Measurements from ENCODE around the gene FBXL14.
"Not testable (repeated sequence)": the region's sequence is repeated elsewhere in the genome, so short reads cannot be mapped to it uniquely, and the experiment has no call there.

FBXL14 gene

GRCh38 chr12:1619159-1619558, 24.8 kb upstream of the FBXL14 start:
- DNase-seq: no peak

- DNase-seq: no peak
Measured at GRCh38 chr12:1618489-1618888, 24.1 kb upstream of the FBXL14 start.

GRCh38 chr12:1616233-1617066, 22.1 kb upstream of the FBXL14 start:
- no peak for DNase-seq

DNA sequence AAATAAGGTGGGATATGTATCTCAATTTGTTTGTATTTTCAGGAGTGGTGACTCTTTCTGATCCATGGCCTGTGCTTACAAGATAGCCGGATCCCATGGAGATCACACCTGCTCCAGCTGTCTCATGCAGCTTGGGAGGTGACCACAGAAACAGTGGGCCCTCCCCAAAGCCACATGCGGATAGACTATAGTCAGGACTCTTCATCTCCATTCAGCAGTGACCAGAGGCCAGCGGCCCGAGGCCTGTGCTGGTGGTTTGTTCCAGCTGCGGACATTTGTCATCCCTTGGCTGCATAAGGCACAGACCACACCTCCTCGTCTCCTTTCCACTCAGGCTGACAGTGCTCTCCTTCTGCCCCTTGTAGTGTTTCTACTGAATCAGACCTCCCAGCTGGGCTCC, 20.0 kb upstream of the FBXL14 start:
- DNase-seq: no peak

DNA sequence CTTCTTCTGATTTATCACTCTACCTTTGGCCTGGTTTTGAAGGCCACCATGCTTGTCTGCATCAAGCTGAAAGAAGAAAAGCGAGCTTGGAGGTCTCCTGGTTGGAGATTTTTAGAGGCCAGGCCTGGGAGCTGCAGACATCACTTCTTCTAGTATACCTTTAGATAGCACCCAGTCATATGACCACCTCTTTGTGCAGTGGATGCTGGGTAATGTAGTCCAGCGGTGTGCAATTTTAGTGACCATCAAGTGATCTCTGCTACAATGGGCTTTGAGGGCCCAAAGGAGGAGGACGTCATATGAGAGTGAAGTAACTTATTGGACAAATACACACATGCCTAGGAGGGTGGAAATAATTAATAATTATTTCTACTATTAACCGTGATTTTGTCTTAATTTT, 19.5 kb upstream of the FBXL14 start:
- no peak for DNase-seq

- DNase-seq: no peak
Measured at GRCh38 chr12:1611803-1612572, 17.6 kb upstream of the FBXL14 start.

DNA sequence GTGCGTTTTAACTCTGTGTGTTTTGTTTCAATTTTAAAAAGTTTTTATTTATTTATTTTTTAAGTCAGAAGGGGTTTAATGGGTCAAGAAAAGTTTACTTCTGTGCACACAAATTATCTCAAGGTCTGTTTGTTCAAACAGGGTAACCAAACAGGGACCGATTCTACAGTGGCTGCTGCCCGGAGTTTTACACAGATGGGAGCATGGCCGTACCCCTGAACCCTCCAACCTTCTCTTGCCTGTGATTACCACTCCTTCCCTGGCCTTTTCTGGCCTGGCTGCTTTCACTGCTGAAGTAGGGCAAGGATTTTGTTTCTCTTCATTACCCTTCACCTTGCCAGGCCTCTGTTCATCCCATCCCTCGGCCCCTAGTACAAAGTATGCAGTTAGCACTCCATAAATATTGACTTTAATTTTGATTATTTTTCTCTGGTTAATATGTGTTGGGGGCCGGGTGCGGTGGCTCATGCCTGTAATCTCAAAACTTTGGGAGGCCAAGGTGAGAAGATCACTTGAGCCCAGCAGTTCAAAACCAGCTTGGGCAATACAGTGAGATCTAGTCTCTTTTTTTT, 15.8 kb upstream of the FBXL14 start:
- no peak for DNase-seq

DNA sequence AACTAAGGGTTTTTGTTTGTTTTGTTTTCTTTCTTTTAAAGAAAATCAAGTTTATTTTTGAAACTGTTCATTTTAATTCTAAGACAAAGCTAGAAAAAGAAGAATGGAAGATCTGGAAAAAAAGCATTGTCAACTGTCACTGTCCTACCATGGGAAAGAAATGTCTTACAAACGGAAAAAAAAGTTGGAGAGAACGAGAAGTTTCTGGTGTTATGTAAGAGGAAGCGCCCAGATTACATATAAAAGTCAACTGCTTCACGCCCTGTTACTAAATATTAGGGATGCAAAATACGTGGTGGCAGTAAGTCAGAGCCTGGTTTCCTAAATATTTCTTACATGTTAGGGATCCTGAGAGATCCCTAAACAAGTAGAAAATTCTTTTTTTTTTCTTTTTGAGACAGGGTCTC, 14.3 kb upstream of the FBXL14 start:
- no peak for DNase-seq

GRCh38 chr12:1607940-1608712, 13.7 kb upstream of the FBXL14 start:
- DNase-seq: no peak

GRCh38 chr12:1606021-1606622, 11.7 kb upstream of the FBXL14 start:
- DNase-seq: peak; percentile 63 to 64

DNA sequence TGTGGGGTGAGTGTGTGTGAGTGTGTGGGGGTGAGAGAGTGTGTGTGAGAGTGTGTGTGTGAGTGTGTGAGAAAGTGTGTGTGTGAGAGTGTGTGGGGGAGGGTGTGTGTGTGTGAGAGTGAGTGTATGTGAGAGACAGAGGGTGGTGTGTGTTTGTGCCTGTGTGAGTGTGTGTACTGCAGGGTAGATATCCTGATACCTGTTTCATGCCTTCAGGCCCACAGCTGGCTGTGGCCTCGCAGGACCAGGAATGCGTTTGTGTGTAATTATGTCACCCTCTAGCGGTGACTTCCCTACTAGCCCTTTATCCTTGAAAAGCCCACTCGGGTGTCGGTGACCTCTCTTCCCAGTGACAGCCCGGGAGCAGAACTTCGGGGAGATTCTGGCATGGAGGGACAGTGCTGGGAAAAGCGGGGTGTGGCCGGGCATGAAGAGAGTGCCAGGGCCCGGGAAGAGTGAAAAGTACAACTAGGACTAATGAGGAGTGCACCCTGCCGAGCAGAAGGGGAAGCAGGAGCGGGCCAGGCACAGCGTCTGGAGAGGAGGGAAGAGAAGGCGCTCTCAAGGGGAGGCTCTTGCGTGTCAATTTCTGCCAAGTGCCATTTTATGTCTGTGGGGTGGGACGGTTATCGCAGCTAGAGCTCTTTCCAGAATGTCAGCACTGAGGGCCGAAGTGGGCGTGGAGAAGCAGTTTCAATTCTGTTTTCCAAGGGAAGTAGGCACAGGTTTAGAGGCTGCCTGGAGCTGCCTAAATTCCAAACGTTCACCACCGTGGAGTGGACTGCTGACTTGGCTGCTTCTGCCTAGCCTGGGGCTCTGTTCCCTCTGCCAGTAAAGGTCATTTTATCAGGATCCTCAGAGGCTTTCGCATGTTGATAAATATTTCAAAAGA, 11.0 kb upstream of the FBXL14 start:
- DNase-seq: no peak

DNA sequence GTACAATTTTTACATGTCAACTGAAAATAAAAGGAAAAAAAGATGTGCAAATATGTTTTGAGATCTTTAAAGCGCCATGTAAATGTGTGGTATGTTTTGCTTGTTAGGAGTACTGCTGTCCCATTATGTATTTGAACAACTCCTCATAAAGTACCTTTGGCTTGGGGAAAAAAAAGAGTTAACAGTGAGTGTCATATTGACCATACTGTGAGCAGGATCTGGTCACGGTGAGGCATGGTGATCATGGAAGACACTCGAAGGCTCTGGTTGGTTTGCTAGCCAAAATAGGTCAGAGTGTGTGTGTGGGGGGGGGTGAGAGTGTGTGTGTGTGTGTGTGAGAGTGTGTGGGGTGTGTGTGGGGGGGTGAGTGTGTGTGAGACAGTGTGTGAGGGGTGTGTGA, 10.1 kb upstream of the FBXL14 start:
- no peak for DNase-seq

GRCh38 chr12:1603269-1603993, 9.1 kb upstream of the FBXL14 start:
- DNase-seq: no peak

- not testable (repeated sequence) for DNase-seq
Measured at GRCh38 chr12:1602706-1603105, 8.3 kb upstream of the FBXL14 start.

DNA sequence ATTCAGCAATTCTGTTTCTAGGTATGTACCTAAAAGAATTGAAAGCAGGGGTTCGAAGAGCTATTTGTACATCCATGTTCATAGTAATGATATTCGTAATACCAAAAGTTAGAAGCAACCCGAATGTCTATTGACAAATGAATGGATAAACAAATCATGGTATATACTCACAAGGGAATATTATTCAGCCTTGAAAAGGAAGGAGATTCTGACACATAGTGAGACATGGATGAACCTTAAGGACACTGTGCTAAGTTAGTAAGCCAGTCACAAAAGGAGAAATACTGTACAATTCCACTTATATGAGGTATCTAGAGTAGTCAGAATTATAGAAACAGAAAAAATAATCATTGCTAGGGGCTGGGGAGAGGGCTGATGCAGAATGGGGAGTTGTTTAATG, 4.4 kb upstream of the FBXL14 start:
- no peak for DNase-seq

DNA sequence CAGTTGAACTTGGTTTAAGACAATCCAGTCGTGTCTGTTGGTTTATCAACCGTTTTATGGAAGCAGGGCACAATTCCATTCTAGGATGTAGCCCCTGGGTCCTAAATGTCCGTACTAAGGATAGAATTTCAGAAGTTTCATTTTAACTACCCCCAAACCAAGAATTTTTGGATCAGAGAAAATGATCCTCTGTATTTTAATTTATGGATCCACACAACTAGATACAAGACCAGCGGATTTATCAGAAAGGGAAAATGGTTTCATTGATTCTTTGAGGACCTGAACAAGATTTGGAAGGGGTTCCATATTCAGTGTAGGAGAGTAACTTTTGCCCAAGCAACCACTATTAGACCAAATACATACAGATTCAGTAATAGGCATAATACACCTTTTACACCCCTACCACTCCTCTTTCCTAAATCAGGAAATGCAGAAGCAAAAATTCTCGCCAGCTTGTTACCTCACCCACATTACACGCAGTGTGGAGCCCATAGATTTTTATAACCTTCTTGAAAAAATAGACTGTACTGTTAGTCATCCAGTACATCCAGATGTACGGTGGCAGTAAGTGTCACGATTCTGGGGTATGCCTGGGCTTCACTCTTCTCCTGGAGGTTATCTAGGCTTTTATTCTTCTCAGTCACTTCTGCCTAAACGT, 1.4 kb upstream of the FBXL14 start:
- no peak for DNase-seq

DNA sequence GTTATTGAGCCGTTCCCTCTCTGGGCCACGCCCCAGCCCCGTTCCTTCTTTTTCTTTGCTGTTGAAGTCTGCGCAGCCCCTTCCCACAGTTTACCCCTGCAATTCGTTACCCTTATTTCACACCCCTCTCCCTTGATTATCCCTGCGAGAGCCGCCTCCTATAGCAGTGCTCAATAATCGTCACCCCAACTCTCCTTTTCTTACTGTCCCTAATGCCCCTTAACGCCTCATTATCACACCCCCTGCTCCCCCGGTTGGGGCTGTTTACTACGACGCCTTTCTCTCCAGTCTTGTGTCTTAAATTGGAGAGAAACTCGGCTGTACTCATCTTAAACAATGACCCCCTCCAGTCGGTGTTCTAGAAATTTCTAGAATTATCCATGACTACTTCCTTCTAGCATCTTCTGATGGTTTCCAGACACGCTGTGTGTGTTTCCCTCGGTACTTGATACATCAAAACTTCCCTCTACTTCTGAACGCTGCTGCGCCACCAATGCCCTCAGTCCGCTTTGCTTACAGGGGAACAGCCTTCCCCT, 713 bp upstream of the FBXL14 start:
- no peak for DNase-seq

GRCh38 chr12:1594006-1594260, 448 bp downstream of the FBXL14 start:
- no peak for DNase-seq

DNA sequence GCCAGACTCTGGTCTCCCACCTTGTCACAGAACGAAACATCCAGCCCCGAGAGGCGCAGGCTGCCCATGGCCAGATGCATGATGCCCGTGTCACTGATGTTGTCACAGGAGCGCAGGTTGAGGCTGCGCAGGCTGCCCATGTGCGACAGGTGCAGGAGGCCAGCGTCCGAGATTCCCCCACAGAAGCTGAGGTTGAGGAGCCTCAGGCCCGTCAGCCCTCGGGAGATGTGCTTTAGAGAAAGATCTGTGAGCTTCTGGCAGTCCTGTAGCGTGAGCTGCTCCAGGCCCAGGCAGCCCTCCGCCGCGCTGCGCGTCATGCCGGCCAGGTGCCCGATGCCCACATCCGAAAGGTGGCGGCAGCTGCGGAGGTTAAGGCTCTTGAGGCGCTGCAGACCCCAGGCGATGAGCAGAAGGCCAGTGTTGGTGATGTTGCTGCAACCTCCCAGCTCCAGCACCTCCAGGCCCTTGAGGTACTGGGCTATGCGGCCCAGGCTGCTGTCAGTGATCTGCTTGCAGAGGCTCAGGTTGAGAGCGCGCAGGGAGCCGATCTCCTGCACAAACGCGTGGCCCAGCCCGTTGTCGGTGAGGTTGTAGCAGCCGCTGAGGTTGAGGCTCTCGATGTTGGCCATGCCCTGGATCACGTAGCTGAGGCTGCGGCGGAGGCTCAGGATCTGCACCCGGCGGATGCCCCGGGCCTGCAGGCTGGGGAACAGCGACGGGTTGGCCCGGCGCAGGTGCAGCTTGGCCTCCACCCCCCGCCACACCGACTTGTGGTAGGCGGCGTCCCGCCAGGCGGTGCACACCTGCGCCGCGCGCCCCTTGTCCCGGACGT, 991 bp downstream of the FBXL14 start:
- DNase-seq: peak in 1 of 2 donors; percentile 25

Data from stimulated activated CD4-positive, alpha-beta T cell treated with anti-CD3 and anti-CD28 coated beads, Interleukin-2, amount 100 ng/mL, for 48 hours (primary cell).